ENCODE results near the gene RANBP9. TPM values are rescaled to one million over a fixed set of nuclear protein-coding genes. Genes with fewer than 3 reads are reported as not detected.

The RANBP9 gene
- total and polyA plus RNA-seq, 8 donors, result 13.1 to 51.4 (median 19.8) TPM

DNA sequence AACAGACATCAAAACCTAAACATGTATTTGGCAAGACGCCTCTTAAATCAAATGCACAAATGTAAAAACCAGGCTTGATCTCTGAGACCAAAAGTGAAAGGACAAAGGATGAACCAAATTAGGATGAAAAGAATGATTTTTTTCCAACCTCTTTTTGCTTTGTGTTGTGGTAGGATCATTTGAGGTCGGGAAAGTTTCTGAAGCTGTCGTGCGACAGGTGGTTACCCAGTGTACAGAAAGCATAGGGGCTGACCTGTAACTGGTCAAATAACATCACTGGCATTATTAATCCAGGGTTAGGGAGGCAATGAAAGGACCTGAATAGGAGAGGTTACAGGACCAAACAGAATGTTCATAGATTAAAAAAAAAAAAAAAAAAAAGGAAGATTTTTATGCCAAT lies 114.6 kb downstream of the RANBP9 start:
- Histone ChIP-seq H3K4me3 (no peak overlapping the region), H3K36me3 (peaks cover 3 to 99% (median 91%) of the 10 kb centered on the region in 4 donors)
- TF ChIP-seq POLR2AphosphoS5 (IDR thresholded peaks at IDR 0.05) (no peak), EP300 (IDR thresholded peaks at IDR 0.05) (no peak), POLR2A (IDR thresholded peaks at IDR 0.05) (no peak)
- TF ChIP-seq, protein P1, sequence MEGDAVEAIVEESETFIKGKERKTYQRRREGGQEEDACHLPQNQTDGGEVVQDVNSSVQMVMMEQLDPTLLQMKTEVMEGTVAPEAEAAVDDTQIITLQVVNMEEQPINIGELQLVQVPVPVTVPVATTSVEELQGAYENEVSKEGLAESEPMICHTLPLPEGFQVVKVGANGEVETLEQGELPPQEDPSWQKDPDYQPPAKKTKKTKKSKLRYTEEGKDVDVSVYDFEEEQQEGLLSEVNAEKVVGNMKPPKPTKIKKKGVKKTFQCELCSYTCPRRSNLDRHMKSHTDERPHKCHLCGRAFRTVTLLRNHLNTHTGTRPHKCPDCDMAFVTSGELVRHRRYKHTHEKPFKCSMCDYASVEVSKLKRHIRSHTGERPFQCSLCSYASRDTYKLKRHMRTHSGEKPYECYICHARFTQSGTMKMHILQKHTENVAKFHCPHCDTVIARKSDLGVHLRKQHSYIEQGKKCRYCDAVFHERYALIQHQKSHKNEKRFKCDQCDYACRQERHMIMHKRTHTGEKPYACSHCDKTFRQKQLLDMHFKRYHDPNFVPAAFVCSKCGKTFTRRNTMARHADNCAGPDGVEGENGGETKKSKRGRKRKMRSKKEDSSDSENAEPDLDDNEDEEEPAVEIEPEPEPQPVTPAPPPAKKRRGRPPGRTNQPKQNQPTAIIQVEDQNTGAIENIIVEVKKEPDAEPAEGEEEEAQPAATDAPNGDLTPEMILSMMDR (IDR thresholded peaks at IDR 0.05), result no peak

DNA sequence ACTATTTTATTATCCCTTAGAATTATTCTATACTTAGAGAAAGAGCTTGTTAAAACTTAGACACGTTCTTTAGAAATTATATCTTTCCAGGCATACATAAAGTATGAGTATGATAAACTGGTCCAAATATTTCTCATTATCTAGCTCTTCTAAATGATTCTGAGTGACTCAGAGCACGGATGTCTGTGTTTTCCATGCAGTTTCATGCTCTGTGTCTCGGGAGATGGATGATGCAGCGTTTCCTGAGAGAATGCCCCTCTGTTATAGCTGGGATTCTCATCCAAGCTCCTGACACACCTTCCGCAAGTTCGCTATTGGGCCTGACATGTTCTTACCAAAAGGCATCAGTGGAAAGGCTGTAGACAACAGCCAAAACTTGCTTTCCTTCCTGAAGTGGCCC lies 117.9 kb downstream of the RANBP9 start:
- H3K9me3 ChIP-seq, result no peaks in the 10 kb centered on the region
- H3K27me3 ChIP-seq, result no peaks in the 10 kb centered on the region
- peaks cover 3 to 92% (median 85%) of the 10 kb centered on the region in 4 donors for H3K36me3 ChIP-seq
- 85 to 94% (median 92%) methylated on average over 6 of the region's 6 CpGs for WGBS, 5 donors
- no peak overlapping the region for H3K4me3 ChIP-seq
- TF ChIP-seq EP300 (IDR thresholded peaks at IDR 0.05) (no peak), POLR2A (IDR thresholded peaks at IDR 0.05) (no peak), POLR2AphosphoS5 (IDR thresholded peaks at IDR 0.05) (no peak)
- TF ChIP-seq, protein P1 (IDR thresholded peaks at IDR 0.05), result no peak
- H3K4me1 ChIP-seq, result no peaks in the 10 kb centered on the region
- no peak overlapping the region for H3K27ac ChIP-seq
- DNase-seq, result no peak
- intact Hi-C loops (cut with DNase I; ENCODE audit: low total_unique reads), result no loop called here

More for the DNA sequence above, 114.6 kb downstream of the RANBP9 start:
- Histone ChIP-seq H3K27me3 (no peaks in the 10 kb centered on the region), H3K27ac (no peak overlapping the region), H3K4me1 (no peaks in the 10 kb centered on the region), H3K9me3 (no peaks in the 10 kb centered on the region)
- intact Hi-C loops (cut with DNase I; ENCODE audit: low total_unique reads), result no loop called here
- 89 to 95% (median 93%) methylated on average over 4 of the region's 4 CpGs for WGBS, 5 donors
- no peak for DNase-seq

DNA sequence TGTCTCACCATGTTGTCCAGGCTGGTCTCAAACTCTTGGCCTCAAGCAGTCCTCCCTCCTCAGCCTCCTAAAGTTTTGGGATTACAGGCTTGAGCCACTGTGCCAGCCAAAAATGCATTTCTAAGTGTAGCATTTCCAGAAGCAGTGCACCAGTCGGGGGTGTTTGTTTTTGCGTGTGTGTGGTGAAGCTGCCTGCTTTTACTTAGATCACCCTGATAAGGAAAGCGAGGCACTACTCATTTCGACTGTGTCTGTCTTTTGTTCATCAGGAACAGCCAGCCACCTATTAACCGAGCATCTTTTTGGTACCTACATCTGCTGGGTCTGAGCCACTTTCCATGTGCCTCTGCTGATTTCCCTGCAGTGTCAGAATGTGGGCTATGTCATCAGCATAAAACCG lies 118.5 kb downstream of the RANBP9 start:
- intact Hi-C loops (cut with DNase I; ENCODE audit: low total_unique reads), result no loop called here
- no peak overlapping the region for H3K27ac ChIP-seq
- DNase-seq, result no peak
- H3K4me3 ChIP-seq, result no peak overlapping the region
- no peaks in the 10 kb centered on the region for H3K27me3 ChIP-seq
- H3K4me1 ChIP-seq, result no peaks in the 10 kb centered on the region
- TF ChIP-seq POLR2AphosphoS5 (IDR thresholded peaks at IDR 0.05), result no peak
- H3K36me3 ChIP-seq, result peaks cover 3 to 92% (median 84%) of the 10 kb centered on the region in 4 donors
- no peaks in the 10 kb centered on the region for H3K9me3 ChIP-seq
- WGBS, 5 donors, result 77 to 88% (median 85%) methylated on average over 6 of the region's 6 CpGs

DNA sequence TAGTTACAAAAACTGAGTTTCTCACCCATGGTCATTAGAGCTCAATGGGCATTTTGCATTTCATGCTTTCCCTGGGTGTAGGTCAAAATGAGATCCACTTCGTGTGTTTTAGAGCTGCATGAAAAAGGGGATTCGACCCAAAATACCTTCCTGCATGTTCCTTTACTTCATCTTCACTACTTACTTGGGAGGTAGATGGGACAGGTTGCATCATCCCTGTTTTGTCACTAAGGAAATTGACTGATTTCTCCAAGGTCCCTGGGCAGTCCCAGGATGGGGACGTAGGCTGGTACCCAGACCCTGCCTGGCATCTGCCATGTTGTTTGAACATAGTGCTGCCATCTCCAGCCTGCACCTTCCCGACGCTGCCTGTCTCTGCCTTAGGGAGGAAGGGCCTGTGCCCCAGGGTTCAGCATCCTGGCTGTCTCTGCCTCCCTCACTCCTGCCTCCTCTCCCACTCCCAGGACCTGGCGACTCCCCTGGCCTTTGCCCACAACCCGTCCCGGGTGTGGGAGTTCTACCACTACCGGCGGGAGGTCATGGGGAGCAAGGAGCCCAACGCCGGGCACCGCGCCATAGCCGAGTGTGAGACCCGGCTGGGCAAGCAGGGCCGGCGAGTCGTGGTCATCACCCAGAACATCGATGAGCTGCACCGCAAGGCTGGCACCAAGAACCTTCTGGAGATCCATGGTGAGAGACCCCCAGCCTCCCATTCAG lies 120.3 kb downstream of the RANBP9 start:
- TF ChIP-seq POLR2AphosphoS5 (IDR thresholded peaks at IDR 0.05), result no peak
- TF ChIP-seq EP300 (IDR thresholded peaks at IDR 0.05), result no peak
- TF ChIP-seq, protein P1 (IDR thresholded peaks at IDR 0.05), result no peak
- no peak for TF ChIP-seq POLR2A (IDR thresholded peaks at IDR 0.05)

DNA sequence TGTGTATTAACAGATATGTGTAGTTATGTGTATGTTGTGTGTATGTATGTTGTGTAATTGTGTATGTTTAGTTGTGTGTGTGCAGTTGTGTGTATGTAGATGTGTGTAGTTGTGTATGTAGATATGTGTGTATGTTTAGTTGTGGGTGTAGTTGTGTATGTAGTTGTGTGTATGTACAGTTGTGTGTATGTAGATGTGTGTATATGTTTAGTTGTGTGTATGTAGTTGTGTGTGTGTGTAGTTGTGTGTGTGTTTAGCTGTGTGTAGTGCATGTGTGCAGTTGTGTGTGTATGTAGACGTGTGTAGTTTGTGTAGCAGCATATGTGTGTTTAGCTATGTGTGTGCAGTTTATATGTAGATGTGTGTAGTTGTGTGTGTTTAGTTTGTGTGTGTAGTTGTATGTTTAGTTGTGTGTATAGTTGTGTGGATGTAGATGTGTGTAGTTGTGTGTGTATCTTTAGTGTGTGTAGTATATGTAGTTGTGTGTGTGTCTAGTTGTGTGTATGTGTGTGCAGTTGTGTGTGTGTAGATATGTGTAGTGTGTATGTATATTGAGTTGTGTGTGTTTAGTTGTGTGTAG lies 121.0 kb downstream of the RANBP9 start:
- DNase-seq, result no peak
- no peaks in the 10 kb centered on the region for H3K27me3 ChIP-seq
- no peak overlapping the region for H3K4me3 ChIP-seq
- intact Hi-C loops (cut with DNase I; ENCODE audit: low total_unique reads), result no loop called here
- no peak for TF ChIP-seq POLR2AphosphoS5 (IDR thresholded peaks at IDR 0.05)
- peaks cover 9 to 85% (median 77%) of the 10 kb centered on the region in 4 donors for H3K36me3 ChIP-seq
- 93 to 100% (median 97%) methylated on average over 1 of the region's 1 CpG for WGBS, 5 donors
- H3K9me3 ChIP-seq, result no peaks in the 10 kb centered on the region
- no peak overlapping the region for H3K27ac ChIP-seq
- no peaks in the 10 kb centered on the region for H3K4me1 ChIP-seq

More for the DNA sequence above, 120.3 kb downstream of the RANBP9 start:
- H3K9me3 ChIP-seq, result no peaks in the 10 kb centered on the region
- H3K4me3 ChIP-seq, result no peak overlapping the region
- no peak overlapping the region for H3K27ac ChIP-seq
- H3K36me3 ChIP-seq, result peaks cover 9 to 92% (median 84%) of the 10 kb centered on the region in 4 donors
- DNase-seq, result no peak
- intact Hi-C loops (cut with DNase I; ENCODE audit: low total_unique reads), result no loop called here
- H3K27me3 ChIP-seq, result no peaks in the 10 kb centered on the region
- 96 to 98% (median 97%) methylated on average over 20 to 21 of the region's 21 CpGs for WGBS, 5 donors
- no peaks in the 10 kb centered on the region for H3K4me1 ChIP-seq
